ENCODE data around the gene USP5.
"Not testable (repeated sequence)": the region's sequence is repeated elsewhere in the genome, so short reads cannot be mapped to it uniquely, and the experiment has no call there.

USP5 gene

GRCh38 chr12:6866920-6867412 lies 15.0 kb downstream of the USP5 start:
- DNase-seq: no peak

GRCh38 chr12:6867413-6868210 lies 15.7 kb downstream of the USP5 start, which contains the start of gene TPI1:
TSS of gene TPI1 (plus strand) at chr12:6867531. CDS start at chr12:6867567, 36 bp downstream.
- peak; percentile 69 for DNase-seq

- DNase-seq: no peak
These were observed 16.5 kb downstream of the USP5 start for GRCh38 chr12:6868211-6869048.

DNA sequence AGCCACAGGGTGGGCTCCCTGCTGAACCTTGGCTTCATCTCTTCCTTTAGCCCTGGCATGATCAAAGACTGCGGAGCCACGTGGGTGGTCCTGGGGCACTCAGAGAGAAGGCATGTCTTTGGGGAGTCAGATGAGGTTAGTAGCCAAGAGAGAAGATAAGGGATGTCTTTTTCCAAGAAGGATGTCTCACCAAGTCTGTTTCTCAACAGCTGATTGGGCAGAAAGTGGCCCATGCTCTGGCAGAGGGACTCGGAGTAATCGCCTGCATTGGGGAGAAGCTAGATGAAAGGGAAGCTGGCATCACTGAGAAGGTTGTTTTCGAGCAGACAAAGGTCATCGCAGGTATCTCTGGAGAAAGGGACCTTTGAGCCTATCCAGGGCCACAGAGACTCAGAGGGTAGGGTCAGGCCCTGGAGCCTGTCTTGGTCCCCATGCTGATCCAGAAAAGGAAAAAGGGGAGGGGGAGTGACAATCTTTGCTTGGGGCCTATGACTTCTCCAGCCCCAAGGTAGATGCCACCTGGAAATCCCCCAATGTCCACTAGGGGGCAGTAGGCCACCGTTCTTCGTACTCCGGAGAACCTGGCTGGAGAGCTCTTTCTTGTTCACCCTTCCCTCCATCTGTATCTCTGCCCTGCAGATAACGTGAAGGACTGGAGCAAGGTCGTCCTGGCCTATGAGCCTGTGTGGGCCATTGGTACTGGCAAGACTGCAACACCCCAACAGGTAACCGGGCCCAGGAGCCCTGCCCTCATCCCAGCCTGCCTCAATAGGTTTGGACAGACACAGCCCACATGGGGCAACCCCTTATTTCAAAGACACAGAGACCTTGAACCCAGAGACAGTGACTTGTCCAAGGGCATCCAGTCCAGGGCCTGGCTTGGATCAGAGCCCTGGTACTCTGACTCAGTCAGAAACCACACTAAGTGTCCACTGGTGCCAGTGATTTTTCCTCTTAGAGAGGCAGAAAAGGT lies 17.4 kb downstream of the USP5 start:
- no peak for DNase-seq

- DNase-seq: not testable (repeated sequence)
These were observed 18.4 kb downstream of the USP5 start for GRCh38 chr12:6870304-6870703.

DNA sequence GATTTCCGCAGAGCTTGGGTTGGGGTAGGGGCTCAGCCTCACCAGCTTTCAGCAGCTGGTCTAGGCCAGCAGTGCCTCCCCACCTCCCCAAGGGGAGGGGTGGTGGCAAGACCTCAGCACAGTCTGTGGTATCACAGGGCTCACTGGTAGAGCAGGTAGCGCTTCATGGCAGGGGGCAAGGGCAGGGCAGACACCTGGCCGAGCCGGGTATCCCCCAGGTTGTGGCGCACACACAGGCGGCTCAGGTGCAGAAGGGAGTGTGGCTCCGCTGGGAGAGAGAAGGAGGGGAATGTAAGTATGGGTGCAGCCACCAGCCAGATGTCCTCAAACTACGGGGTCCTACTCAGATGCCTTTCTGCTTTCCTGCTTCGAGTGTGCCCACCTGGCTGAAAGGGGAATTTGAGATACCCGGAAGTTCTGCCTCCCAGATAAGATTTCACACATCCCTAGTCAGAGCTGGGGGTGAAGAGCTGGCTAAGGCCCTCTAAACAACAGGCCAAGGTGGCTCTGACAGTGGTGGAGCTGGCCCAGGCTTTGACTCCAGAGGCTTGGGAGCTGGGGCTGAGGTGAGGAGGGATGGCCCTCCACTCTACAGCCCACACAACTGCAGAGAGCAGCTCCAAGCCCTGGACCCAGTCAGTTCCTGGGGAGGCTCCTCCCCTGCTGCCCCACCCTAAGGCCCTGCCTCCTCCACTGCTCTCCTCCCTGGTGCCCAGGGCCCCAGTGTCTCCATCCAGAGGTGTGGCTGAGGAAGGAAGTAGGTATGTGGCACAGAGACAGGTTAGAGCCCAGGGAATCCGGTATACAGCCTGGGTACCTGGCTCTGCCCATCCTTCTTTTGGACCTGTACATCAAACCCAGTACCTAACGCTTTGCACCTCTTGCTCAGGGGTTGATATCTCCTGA lies 19.4 kb downstream of the USP5 start:
- no peak for DNase-seq

GRCh38 chr12:6872073-6873048 lies 20.4 kb downstream of the USP5 start:
- peak; percentile 65 for DNase-seq

GRCh38 chr12:6873094-6874014 lies 21.4 kb downstream of the USP5 start, which contains the start of gene SPSB2:
TSS of gene SPSB2 (minus strand) at chr12:6873303. CDS start at chr12:6872901, 402 bp downstream.
- peak; percentile 98 for DNase-seq

- DNase-seq: not testable (repeated sequence)
These were observed 22.0 kb downstream of the USP5 start for GRCh38 chr12:6874015-6874368.

DNA sequence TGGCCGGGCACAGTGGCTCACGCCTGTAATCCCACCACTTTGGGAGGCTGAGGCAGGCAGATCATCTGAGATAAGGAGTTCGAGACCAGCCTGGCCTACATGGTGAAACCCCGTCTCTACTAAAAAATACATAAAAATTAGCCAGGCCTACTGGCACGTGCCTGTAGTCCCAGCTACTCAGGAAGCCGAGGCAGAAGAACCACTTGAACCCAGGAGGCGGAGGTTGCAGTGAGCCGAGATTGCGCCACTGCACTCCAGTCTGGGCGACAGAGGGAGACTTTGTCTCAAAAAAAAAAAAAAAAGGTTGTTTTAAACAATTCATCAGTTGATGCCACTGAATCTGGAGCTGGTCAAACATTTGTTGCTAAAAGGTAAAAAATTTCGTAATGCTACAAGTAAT lies 27.9 kb downstream of the USP5 start:
- DNase-seq: not testable (repeated sequence)

DNA sequence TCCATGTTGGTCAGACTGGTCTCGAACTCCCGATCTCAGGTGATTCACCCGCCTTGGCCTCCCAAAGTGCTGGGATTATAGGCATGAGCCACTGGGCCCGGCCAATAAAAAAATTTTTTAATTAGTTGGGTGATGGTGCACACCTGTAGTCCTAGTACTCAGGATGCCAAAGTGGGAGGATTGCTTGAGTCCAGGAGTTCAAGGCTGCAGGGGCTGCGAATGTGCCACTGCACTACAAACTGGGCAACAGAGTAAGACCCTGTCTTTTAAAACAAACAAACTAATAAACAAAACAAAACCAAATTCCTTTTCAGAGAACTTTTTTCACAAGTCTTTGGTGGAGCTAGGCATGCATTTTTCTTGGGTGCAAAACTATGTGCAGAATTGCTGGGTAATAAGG lies 31.3 kb downstream of the USP5 start:
- DNase-seq: no peak

GRCh38 chr12:6883683-6884082 lies 31.7 kb downstream of the USP5 start:
- DNase-seq: no peak

DNA sequence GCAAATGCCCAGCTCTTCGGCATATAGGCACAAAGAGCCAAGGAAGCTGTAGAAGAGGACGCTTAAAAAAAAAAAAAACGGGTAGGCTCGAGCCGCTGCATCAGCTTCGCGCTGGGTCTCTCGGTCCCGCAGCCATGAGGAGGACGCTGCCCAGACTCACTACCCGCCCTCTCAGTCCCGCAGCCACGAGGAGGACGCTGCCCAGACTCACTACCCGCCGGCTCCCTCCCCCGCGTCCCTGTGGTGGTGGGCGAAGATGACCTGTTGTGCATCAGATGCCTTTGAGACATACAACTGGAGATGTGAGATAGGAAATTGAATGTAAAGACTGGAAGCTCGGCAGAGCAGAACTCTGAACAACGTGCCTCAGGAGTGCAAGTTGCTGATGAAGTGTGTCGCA lies 32.6 kb downstream of the USP5 start:
- DNase-seq: no peak

- not testable (repeated sequence) for DNase-seq
These were observed 34.5 kb downstream of the USP5 start for GRCh38 chr12:6886206-6886999.

DNA sequence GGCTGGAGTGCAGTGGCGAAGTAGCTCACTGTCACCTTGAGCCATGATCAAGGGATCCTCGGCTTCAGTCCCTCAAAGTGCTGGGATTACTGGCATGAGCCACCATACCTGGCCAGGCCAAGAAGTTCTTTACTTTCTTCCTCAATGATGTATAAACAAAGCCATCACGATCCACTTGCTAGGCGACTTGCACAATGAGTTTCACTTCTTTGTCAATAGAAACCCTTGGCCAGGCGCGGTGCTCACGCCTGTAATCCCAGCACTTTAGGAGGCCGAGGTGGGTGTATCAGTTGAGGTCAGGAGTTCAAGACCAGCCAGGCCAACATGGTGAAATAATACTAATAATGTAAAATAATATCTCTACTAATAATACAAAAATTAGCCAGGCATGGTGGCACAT lies 35.5 kb downstream of the USP5 start:
- no peak for DNase-seq

- no peak for DNase-seq
These were observed 36.4 kb downstream of the USP5 start for GRCh38 chr12:6888360-6888759.

DNA sequence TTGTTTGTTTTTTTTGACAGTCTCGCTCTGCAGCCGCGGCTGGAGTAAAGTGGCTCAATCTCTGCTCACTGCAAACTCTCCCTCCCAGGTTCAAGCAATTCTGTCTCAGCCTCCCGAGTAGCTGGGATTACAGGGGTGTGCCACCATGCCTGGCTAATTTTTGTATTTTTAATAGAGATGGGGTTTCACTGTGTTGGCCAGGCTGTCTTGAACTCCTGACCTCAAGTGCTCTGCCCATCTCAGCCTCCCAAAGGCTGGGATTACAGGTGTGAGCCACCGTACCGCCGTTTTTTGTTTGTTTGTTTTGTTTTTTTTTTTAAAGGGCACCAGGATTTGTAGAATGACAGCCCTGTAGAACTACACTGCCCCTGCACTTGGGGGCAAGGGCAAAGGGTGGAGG lies 36.8 kb downstream of the USP5 start:
- not testable (repeated sequence) for DNase-seq

Data from activated gamma-delta T cell (primary cell).